DMS79 treated with DMSO at 0.1 percent for 48 hours (cell line): ENCODE results near the gene WSCD1.

Source experiments
- DNase-seq: peaks from one replicate; lab custom pipeline; 2025; lab: John Stamatoyannopoulos, UW

The WSCD1 gene

GRCh38 chr17:6069539-6070429 lies at the start of gene WSCD1:
Gene WSCD1, plus strand, starts transcription at chr17:6070379. Its CDS starts 10,280 bp downstream, at chr17:6080659.
- peak; percentile 7 for DNase-seq

GRCh38 chr17:6021011-6021400 lies 49.2 kb upstream of the WSCD1 start:
- DNase-seq, result no peak

GRCh38 chr17:6021627-6022026 lies 48.6 kb upstream of the WSCD1 start:
- no peak for DNase-seq

GRCh38 chr17:6023036-6023831 lies 46.9 kb upstream of the WSCD1 start:
- no peak for DNase-seq

GRCh38 chr17:6024576-6024975 lies 45.6 kb upstream of the WSCD1 start:
- no peak for DNase-seq

- DNase-seq, result peak; percentile 85
Measured at GRCh38 chr17:6027342-6028024, 42.7 kb upstream of the WSCD1 start.

GRCh38 chr17:6028294-6028693 lies 41.9 kb upstream of the WSCD1 start:
- DNase-seq, result no peak

- DNase-seq, result peak; percentile 28
Measured at GRCh38 chr17:6035801-6036394, 34.3 kb upstream of the WSCD1 start.

- no peak for DNase-seq
Measured at GRCh38 chr17:6040504-6040903, 29.7 kb upstream of the WSCD1 start.

- no peak for DNase-seq
Measured at GRCh38 chr17:6041246-6041645, 28.9 kb upstream of the WSCD1 start.

- DNase-seq, result no peak
Measured at GRCh38 chr17:6043405-6043804, 26.8 kb upstream of the WSCD1 start.

- no peak for DNase-seq
Measured at GRCh38 chr17:6044261-6044660, 25.9 kb upstream of the WSCD1 start.

GRCh38 chr17:6045621-6046357 lies 24.4 kb upstream of the WSCD1 start:
- no peak for DNase-seq

- no peak for DNase-seq
Measured at GRCh38 chr17:6046431-6046830, 23.7 kb upstream of the WSCD1 start.

- no peak for DNase-seq
Measured at GRCh38 chr17:6046931-6047330, 23.2 kb upstream of the WSCD1 start.

- DNase-seq, result no peak
Measured at GRCh38 chr17:6047966-6048365, 22.2 kb upstream of the WSCD1 start.

GRCh38 chr17:6048486-6048885 lies 21.7 kb upstream of the WSCD1 start:
- DNase-seq, result no peak

GRCh38 chr17:6052926-6053325 lies 17.3 kb upstream of the WSCD1 start:
- DNase-seq, result no peak

GRCh38 chr17:6054372-6054771 lies 15.8 kb upstream of the WSCD1 start:
- DNase-seq, result no peak

GRCh38 chr17:6056104-6056503 lies 14.1 kb upstream of the WSCD1 start:
- DNase-seq, result no peak

GRCh38 chr17:6057562-6057961 lies 12.6 kb upstream of the WSCD1 start:
- DNase-seq, result no peak
